PC-3 (cell line): ENCODE results near the gene ARHGEF11. TPM values are rescaled to one million over a fixed set of nuclear protein-coding genes. Genes with fewer than 3 reads are reported as not detected.

ENCODE experiments used
- ATAC-seq: fragments of 200-7000 bp; cut with Tn5 transposase; 2 replicates; pipeline ENCODE4 v1.9.1; 2020; ENCODE audit warnings: mild to moderate bottlenecking, moderate library complexity
- BruUV-seq: library from RNA; stranded (reverse); fragments of 400-500 nt; replicated peaks from 2 replicates; lab custom pipeline; 2021; lab: Mats Ljungman, UMichigan
- CTCF ChIA-PET: fragments of 300-600 bp; sonication (Branson Sonifier 250); formaldehyde crosslinking; loops from one replicate; lab custom pipeline; 2022; ENCODE audit warnings: antibody characterized with exemption; lab: Charles Lee
- POLR2A ChIA-PET: fragments of 300-600 bp; sonication (Branson Sonifier 250); formaldehyde crosslinking; loops from one replicate; lab custom pipeline; 2022; ENCODE audit warnings: antibody characterized with exemption; ENCODE audit not compliant: unreplicated experiment; lab: Charles Lee
- DNase-seq: peaks from one replicate; pipeline ENCODE4 v3.0.0-alpha.2; 2015
- H2AFZ ChIP-seq: fragments of 300-600 bp; sonication (generic); 2 replicates; pipeline ENCODE4 v1.6.0; 2016; ENCODE audit warnings: antibody characterized with exemption, low read length
- H3F3A ChIP-seq: fragments of 300-600 bp; sonication (generic); one replicate; pipeline ENCODE4 v1.6.0; 2017; ENCODE audit warnings: antibody characterized with exemption, low read length, control low read depth, mild to moderate bottlenecking; ENCODE audit not compliant: unreplicated experiment
- H3K27ac ChIP-seq: fragments of 300-600 bp; sonication (generic); 2 replicates; pipeline ENCODE4 v1.5.1; 2016; ENCODE audit warnings: mild to moderate bottlenecking, low read length
- H3K27me3 ChIP-seq: fragments of 300-600 bp; sonication (generic); 2 replicates; pipeline ENCODE4 v1.6.1; 2016; ENCODE audit warnings: low read length, mixed read lengths
- H3K36me3 ChIP-seq: fragments of 300-600 bp; sonication (generic); 2 replicates; pipeline ENCODE4 v1.6.1; 2016; ENCODE audit warnings: low read depth, mixed run types, low read length, mixed read lengths
- H3K4me1 ChIP-seq: fragments of 300-600 bp; sonication (generic); 2 replicates; pipeline ENCODE4 v1.5.1; 2016; ENCODE audit warnings: low read length; ENCODE audit not compliant: insufficient read depth
- H3K4me2 ChIP-seq: fragments of 300-600 bp; sonication (generic); 2 replicates; pipeline ENCODE4 v1.6.0; 2016; ENCODE audit warnings: low read length
- H3K4me3 ChIP-seq: fragments of 300-600 bp; sonication (generic); 2 replicates; pipeline ENCODE4 v1.5.1; 2016; ENCODE audit warnings: mild to moderate bottlenecking, low read length, mixed read lengths
- H3K79me2 ChIP-seq: fragments of 300-600 bp; sonication (generic); 2 replicates; pipeline ENCODE4 v1.6.1; 2017; ENCODE audit warnings: low read length, mixed read lengths
- H3K9ac ChIP-seq: fragments of 300-600 bp; sonication (generic); 2 replicates; pipeline ENCODE4 v1.6.0; 2016; ENCODE audit warnings: mild to moderate bottlenecking, low read length
- H3K9me2 ChIP-seq: fragments of 300-600 bp; sonication (generic); replicated peaks from 2 replicates; pipeline ENCODE4 v1.6.1; 2016; ENCODE audit warnings: mixed run types, low read length, mixed read lengths
- H3K9me3 ChIP-seq: fragments of 300-600 bp; sonication (generic); 2 replicates; pipeline ENCODE4 v1.6.1; 2016; ENCODE audit warnings: low read length, mixed read lengths
- H4K20me1 ChIP-seq: fragments of 300-600 bp; sonication (generic); 2 replicates; pipeline ENCODE4 v1.6.1; 2016; ENCODE audit warnings: low read length, mixed read lengths
- CTCF ChIP-seq: fragments of 300-600 bp; sonication (generic); conservative IDR thresholded peaks from 2 replicates; pipeline ENCODE4 v1.5.1; 2017; ENCODE audit warnings: antibody characterized with exemption, low read depth, mild to moderate bottlenecking, low read length
- EZH2 ChIP-seq: fragments of 300-600 bp; sonication (generic); IDR thresholded peaks from one replicate; pipeline ENCODE4 v1.6.1; 2017; ENCODE audit warnings: antibody characterized with exemption, mild to moderate bottlenecking, low read length; ENCODE audit not compliant: unreplicated experiment
- EZH2phosphoT487 ChIP-seq: fragments of 300-600 bp; sonication (generic); IDR thresholded peaks from 2 replicates; pipeline ENCODE4 v1.6.1; 2018; ENCODE audit warnings: mild to moderate bottlenecking, antibody characterized with exemption, low read length, borderline replicate concordance
- intact Hi-C: fragments of 100-400 bp; cut with micrococcal nuclease; formaldehyde crosslinking; loops from 2 replicates; pipeline ENCODE4 v1.9.0; 2023
- total RNA-seq: library from RNA; depleted of rRNA; stranded (reverse); fragments of >200 nt; gene quantifications from 2 replicates; pipeline ENCODE4 v1.2.3, GENCODE V29; 2014

The ARHGEF11 gene
- total RNA-seq, 1 experiment from 2014 or later, result 31.1 TPM

- Histone ChIP-seq H3K9me3 (no peaks in the 10 kb centered on the region), H3K4me3 (no peak overlapping the region), H4K20me1 (no peaks in the 10 kb centered on the region), H3K27me3 (no peaks in the 10 kb centered on the region), H3K4me2 (peak overlapping the region; percentile 89), H3F3A (peaks cover 10% of the 10 kb centered on the region), H3K4me1 (peaks cover 34% of the 10 kb centered on the region), H2AFZ (0 out of 2 replicates have a peak overlapping the region, but pooled peaks have one; percentile 6), H3K79me2 (no peaks in the 10 kb centered on the region), H3K27ac (peak overlapping the region; percentile 81), H3K36me3 (no peaks in the 10 kb centered on the region), H3K9ac (no peak overlapping the region), H3K9me2 (no peaks in the 10 kb centered on the region)
- DNase-seq (no peak), ATAC-seq (no peak)
- no peak for TF ChIP-seq EZH2
- no peak for TF ChIP-seq EZH2phosphoT487
- TF ChIP-seq CTCF, result no peak
- intact Hi-C loops, result no loop called here
- ChIA-PET POLR2A (interaction anchor here (0.5 kb wide), 1 partner anchor 170 kb away, joined by 3 read pairs; no protein-coding TSS in a partner anchor), CTCF (interaction anchor here (1.4 kb wide), 1 partner anchor 32 kb away, joined by 17 read pairs; no protein-coding TSS in a partner anchor)
- BruUV-seq, result no TSS peak
These were observed 149.6 kb downstream of the ARHGEF11 start for GRCh38 chr1:156895927-156896326.

- Histone ChIP-seq H3K4me2 (no peak overlapping the region), H3K27ac (no peak overlapping the region), H3K9me3 (no peaks in the 10 kb centered on the region), H3K9me2 (no peaks in the 10 kb centered on the region), H3K4me1 (peaks cover 34% of the 10 kb centered on the region), H4K20me1 (no peaks in the 10 kb centered on the region), H3K36me3 (no peaks in the 10 kb centered on the region), H3K9ac (no peak overlapping the region), H2AFZ (no peak overlapping the region), H3K4me3 (no peak overlapping the region), H3F3A (peaks cover 10% of the 10 kb centered on the region), H3K79me2 (no peaks in the 10 kb centered on the region), H3K27me3 (no peaks in the 10 kb centered on the region)
- POLR2A ChIA-PET, result no interaction called here
- CTCF ChIA-PET, result no interaction called here
- no peak for TF ChIP-seq CTCF
- TF ChIP-seq EZH2, result no peak
- no peak for TF ChIP-seq EZH2phosphoT487
- no peak for ATAC-seq
- intact Hi-C loops, result no loop called here
- no peak for DNase-seq
- BruUV-seq, result no TSS peak
These were observed 150.1 kb downstream of the ARHGEF11 start for GRCh38 chr1:156895455-156895812.

GRCh38 chr1:156894711-156895454 is 150.7 kb downstream of the ARHGEF11 start:
- Histone ChIP-seq H3K9me2 (no peaks in the 10 kb centered on the region), H3K36me3 (no peaks in the 10 kb centered on the region), H3K27ac (no peak overlapping the region), H3F3A (peaks cover 10% of the 10 kb centered on the region), H3K9ac (no peak overlapping the region), H3K79me2 (no peaks in the 10 kb centered on the region), H3K4me2 (no peak overlapping the region), H3K4me1 (peaks cover 34% of the 10 kb centered on the region), H2AFZ (no peak overlapping the region), H3K27me3 (no peaks in the 10 kb centered on the region), H3K9me3 (no peaks in the 10 kb centered on the region), H3K4me3 (no peak overlapping the region), H4K20me1 (no peaks in the 10 kb centered on the region)
- intact Hi-C loops, result no loop called here
- POLR2A ChIA-PET, result no interaction called here
- no TSS peak for BruUV-seq
- DNase-seq (no peak), ATAC-seq (no peak)
- TF ChIP-seq CTCF (no peak), EZH2phosphoT487 (no peak), EZH2 (no peak)
- CTCF ChIA-PET, result no interaction called here
